ENCODE results near the gene FBLIM1. TPM values are rescaled to one million over a fixed set of nuclear protein-coding genes. Genes with fewer than 3 reads are reported as not detected.

The FBLIM1 gene
- total and polyA plus RNA-seq, 11 donors: 31.6 to 103 (median 69.8) TPM

DNA sequence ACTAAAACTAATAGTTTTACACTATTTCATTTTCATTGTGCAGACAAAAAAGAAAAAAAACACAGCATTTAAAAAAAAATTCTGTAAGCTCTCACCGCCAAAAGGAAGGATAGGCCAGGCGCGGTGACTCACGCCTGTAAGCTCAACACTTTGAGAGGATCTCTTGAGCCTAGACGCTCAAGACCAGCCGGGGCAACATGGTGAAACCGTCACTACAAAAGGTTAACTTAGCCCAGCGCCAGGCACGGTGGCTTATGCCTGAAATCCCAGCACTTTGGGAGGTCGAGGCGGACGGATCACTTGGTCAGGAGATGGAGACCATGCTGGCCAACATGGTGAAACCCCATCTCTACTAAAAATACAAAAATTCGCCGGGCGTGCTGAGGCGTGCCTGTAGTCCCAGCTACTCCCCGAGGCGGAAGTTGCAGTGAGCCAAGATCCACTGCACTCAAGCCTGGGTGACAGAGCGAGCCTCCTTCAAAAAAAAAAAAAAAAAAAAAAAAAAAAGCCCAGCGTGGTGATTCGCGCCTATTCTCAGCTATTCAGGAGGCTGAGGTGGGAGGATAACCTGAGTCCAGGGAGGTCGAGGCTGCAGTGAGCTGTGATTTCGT lies 74.6 kb downstream of the FBLIM1 start:
- Histone ChIP-seq H3K36me3 (no peaks in the 10 kb centered on the region), H3K27ac (peak overlapping the region in 11 of 12 donors; percentile 97 to 100 (median 100)), H3K4me3 (peak overlapping the region in 11 of 12 donors; percentile 59 to 96 (median 76)), H3K4me1 (peaks cover 0 to 61% (median 13%) of the 10 kb centered on the region in 12 donors), H3K27me3 (no peaks in the 10 kb centered on the region), H3K9me3 (no peaks in the 10 kb centered on the region)
- ATAC-seq (no peak), DNase-seq (peak; percentile 50 to 74 (median 68))
- TF ChIP-seq POLR2A (IDR thresholded peaks at IDR 0.05): no peak
- TF ChIP-seq, protein P1, sequence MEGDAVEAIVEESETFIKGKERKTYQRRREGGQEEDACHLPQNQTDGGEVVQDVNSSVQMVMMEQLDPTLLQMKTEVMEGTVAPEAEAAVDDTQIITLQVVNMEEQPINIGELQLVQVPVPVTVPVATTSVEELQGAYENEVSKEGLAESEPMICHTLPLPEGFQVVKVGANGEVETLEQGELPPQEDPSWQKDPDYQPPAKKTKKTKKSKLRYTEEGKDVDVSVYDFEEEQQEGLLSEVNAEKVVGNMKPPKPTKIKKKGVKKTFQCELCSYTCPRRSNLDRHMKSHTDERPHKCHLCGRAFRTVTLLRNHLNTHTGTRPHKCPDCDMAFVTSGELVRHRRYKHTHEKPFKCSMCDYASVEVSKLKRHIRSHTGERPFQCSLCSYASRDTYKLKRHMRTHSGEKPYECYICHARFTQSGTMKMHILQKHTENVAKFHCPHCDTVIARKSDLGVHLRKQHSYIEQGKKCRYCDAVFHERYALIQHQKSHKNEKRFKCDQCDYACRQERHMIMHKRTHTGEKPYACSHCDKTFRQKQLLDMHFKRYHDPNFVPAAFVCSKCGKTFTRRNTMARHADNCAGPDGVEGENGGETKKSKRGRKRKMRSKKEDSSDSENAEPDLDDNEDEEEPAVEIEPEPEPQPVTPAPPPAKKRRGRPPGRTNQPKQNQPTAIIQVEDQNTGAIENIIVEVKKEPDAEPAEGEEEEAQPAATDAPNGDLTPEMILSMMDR (IDR thresholded peaks at IDR 0.05): no peak
- intact Hi-C loops (cut with DNase I): loop anchor here in 2 of 10 donors (10.0 kb wide), 2 partner anchors 52 to 142 kb away; partner anchors contain the start of gene ZBTB17 (in 1 of the 2)
- 52 to 72% (median 60%) methylated on average over 24 of the region's 24 CpGs for WGBS, 4 donors

DNA sequence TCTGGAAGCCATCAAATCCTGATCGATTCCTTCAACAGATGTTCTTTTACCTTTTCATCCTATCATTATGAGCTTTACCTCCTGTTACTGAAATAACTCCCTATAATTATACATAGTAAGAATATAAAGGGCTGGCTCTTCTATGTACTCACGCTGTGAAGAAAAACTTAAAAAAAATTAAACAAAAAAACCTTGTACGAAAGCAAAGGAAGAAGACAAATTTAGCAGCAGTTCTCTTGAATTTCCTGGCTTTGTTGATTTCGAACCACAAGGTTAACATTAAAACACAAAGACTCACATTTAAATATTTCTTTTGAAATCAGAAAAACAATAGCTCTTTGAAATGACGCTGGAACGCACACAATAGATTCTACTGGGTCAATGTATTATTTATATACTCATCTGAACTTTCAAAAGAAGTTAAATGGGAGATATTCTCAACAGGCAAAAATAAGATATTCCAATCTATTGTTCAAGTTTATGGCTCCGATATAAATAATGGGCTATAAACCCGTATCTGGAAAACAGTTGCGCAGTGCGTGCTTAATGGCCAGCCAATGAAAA lies 75.3 kb downstream of the FBLIM1 start:
- no peak for TF ChIP-seq POLR2A (IDR thresholded peaks at IDR 0.05)
- TF ChIP-seq, protein P1 (IDR thresholded peaks at IDR 0.05): no peak
- Histone ChIP-seq H3K36me3 (no peaks in the 10 kb centered on the region), H3K27ac (peak overlapping the region; percentile 97 to 100 (median 100)), H3K4me1 (peaks cover 0 to 61% (median 13%) of the 10 kb centered on the region in 12 donors), H3K27me3 (no peaks in the 10 kb centered on the region), H3K9me3 (no peaks in the 10 kb centered on the region), H3K4me3 (peak overlapping the region; percentile 59 to 96 (median 74))
- intact Hi-C loops (cut with DNase I): loop anchor here in 3 of 10 donors (2.0 to 10.0 kb wide), 3 partner anchors 51 to 141 kb away; partner anchors contain the start of gene ZBTB17 (in 1 of the 3)
- 0 to 2% (median 1%) methylated on average over 10 of the region's 10 CpGs for WGBS, 4 donors
- ATAC-seq: no peak
- no peak for DNase-seq

DNA sequence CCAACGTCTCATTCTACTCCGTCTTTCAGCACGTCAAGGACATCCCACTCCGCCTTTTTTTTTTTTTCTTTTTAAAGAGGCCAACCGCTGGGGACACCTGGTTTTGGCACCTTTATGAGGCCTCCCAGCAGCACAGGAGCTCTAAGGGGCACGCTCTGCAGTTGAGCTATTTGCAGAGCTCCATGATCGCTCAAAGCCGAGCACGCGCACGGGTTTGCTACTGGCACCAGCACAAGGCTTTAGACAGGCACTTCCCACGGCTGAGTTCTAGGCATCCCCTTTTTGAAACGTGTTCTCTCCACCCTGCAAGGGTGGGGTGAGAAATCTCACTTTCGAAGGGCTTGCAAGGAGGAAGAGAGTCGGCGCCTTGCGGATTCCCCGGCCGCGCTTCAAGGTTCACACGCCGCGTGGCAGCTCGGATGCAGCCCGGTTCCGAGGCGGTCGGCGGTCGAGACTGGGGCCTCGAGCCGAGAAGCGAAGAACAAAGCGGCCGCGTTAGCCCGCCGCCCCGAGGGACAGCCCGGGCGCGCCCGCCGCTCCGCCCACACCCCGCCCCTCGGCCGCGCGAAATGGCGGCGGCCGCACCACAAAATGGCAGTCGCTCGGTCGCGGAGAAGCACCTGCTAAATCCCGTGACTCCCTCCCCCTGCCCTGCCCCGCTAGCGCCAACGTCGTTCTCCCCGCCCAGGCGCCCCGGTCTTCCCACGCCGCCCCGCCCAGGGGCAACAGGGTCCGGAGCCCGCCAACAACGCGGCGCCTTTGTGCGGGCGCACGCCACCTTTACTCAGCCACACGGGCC lies 76.0 kb downstream of the FBLIM1 start:
- Histone ChIP-seq H3K9me3 (no peaks in the 10 kb centered on the region), H3K4me3 (peak overlapping the region; percentile 59 to 96 (median 74)), H3K27me3 (no peaks in the 10 kb centered on the region), H3K27ac (peak overlapping the region; percentile 97 to 100 (median 100)), H3K4me1 (peaks cover 0 to 55% (median 13%) of the 10 kb centered on the region in 12 donors), H3K36me3 (no peaks in the 10 kb centered on the region)
- peak; percentile 90 to 94 (median 93) for DNase-seq
- ATAC-seq: peak; percentile 43 to 85 (median 77)
- peak in 1 of 2 donors; percentile 70 for TF ChIP-seq POLR2A (IDR thresholded peaks at IDR 0.05)
- TF ChIP-seq, protein P1 (IDR thresholded peaks at IDR 0.05): no peak
- intact Hi-C loops (cut with DNase I): loop anchor here in 3 of 10 donors (1.0 to 10.0 kb wide), 4 partner anchors 13 to 140 kb away; partner anchors contain the start of genes SPEN (in 2 of the 3) and ZBTB17 (in 1 of the 3)
- 0 to 1% (median 0%) methylated on average over 47 to 77 of the region's 77 CpGs for WGBS, 4 donors
